ENCODE data around the gene PPP5C. TPM values are rescaled to one million over a fixed set of nuclear protein-coding genes. Genes with fewer than 3 reads are reported as not detected.

Gene PPP5C
- total RNA-seq, 1 donor from 2014 or later, result 31.3 TPM

DNA sequence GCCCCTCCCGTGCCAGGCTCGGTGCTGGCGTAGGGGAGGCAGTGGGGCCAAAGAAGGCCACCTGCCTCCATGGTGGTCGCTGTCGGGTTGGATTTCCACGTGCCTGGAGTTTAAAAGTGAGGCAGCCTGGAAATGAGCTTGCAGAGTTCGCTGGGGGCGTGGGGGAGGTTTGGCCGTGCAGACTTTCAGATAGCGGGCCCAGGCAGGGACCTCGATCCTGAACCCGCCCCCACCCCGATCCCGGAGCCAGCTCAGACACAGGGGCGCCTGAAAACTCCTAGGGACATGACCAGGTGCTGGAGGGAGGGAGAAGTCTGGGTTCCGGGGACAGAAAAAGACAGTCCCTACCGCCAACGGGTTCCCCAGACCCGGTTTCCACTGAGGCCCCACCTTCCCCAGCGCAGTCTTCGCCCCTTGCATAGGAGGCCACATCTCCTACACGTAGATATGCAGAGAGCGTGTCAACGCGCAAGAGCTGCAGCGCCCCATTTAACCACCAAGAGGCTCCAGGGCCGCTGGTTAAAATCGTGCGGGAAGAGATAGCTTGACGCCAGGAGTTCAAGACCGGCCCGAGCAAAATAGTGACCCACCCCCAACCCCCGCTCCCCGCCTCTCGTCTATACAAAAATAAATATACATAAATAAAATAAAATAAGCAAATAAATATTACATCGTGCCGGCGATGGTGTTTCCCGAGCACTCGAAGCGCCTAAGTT, 58.0 kb downstream of the PPP5C start:
- FAIRE-seq (no peak), DNase-seq (ENCODE audit: low read depth) (no peak)
- TF ChIP-seq, protein P1, sequence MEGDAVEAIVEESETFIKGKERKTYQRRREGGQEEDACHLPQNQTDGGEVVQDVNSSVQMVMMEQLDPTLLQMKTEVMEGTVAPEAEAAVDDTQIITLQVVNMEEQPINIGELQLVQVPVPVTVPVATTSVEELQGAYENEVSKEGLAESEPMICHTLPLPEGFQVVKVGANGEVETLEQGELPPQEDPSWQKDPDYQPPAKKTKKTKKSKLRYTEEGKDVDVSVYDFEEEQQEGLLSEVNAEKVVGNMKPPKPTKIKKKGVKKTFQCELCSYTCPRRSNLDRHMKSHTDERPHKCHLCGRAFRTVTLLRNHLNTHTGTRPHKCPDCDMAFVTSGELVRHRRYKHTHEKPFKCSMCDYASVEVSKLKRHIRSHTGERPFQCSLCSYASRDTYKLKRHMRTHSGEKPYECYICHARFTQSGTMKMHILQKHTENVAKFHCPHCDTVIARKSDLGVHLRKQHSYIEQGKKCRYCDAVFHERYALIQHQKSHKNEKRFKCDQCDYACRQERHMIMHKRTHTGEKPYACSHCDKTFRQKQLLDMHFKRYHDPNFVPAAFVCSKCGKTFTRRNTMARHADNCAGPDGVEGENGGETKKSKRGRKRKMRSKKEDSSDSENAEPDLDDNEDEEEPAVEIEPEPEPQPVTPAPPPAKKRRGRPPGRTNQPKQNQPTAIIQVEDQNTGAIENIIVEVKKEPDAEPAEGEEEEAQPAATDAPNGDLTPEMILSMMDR (IDR thresholded peaks at IDR 0.05; ENCODE audit: insufficient read depth, low read length, severe bottlenecking), result peak; percentile 17
- peak overlapping the region; percentile 40 for H3K4me3 ChIP-seq (ENCODE audit: low read depth, low read length)
- no peaks in the 10 kb centered on the region for H3K36me3 ChIP-seq (ENCODE audit: control insufficient read depth, insufficient read depth, low read length)
- H3K27me3 ChIP-seq (ENCODE audit: control insufficient read depth, insufficient read depth, low read length), result no peaks in the 10 kb centered on the region

DNA sequence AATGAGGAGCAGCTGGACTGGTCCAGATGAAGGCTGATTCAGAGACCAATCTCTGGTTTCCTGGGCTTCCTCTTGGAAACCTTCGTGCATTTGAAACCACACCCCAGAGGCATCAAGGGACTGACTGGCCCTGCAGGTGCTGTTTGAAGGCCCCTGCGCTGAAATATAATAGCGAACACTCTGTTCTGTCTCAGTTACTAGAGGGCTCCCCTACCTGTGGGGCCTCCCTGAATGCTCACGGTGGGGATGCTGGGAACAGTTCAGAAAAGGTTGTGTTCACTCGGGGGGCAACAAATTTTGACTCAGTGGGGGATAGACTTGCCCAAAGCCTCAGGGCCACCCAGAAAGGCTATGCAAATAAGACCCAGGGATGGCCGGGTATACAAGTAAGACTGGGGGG, 60.1 kb downstream of the PPP5C start:
- no peak for FAIRE-seq

DNA sequence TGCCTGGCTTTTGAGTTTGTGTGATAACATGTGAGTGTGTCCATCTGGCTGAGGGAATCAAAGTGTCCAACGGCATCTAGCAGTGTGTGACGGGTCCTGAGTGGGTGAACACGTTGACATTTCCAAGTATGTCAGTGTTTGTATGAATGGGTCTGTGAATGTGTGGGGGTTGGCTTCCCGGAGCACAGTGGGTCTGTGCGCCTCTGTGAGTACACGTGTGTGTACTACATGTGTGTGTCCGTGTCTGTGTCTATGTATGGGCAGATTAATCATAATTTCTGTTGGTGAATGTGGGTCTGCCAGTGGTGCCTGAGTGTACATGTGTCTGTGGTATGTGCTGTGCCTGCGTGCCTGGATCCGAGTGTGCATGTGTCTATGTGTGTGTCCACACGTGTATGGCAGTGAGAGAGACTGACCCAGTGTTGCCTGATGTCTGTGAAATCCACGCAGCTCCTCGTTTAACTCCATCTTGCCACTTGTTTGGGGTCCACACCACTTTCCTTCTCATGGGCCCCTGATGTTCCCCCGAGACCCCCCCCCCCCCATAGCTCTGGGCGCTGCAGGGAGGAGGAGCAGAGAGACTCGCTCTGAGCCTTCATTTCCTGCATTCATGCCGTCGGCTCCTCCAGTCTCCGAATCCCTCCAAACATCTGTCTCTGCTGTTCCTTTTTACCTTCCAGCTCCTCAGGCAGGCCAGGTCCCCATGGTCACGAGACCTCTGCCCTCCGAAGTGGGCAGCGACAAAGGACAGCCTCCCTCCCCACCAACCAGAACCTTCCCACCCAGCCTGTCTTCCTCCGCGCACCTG, 61.2 kb downstream of the PPP5C start:
- H3K36me3 ChIP-seq (ENCODE audit: control insufficient read depth, insufficient read depth, low read length), result peaks cover 3% of the 10 kb centered on the region
- TF ChIP-seq, protein P1 (IDR thresholded peaks at IDR 0.05; ENCODE audit: insufficient read depth, low read length, severe bottlenecking), result no peak
- H3K27me3 ChIP-seq (ENCODE audit: control insufficient read depth, insufficient read depth, low read length), result no peaks in the 10 kb centered on the region
- FAIRE-seq (peak; percentile 83), DNase-seq (ENCODE audit: low read depth) (no peak)
- H3K4me3 ChIP-seq (ENCODE audit: low read depth, low read length), result no peak overlapping the region

More for the DNA sequence above, 60.1 kb downstream of the PPP5C start:
- Histone ChIP-seq H3K36me3 (ENCODE audit: control insufficient read depth, insufficient read depth, low read length) (peaks cover 3% of the 10 kb centered on the region), H3K27me3 (ENCODE audit: control insufficient read depth, insufficient read depth, low read length) (no peaks in the 10 kb centered on the region), H3K4me3 (ENCODE audit: low read depth, low read length) (no peak overlapping the region)
- DNase-seq (ENCODE audit: low read depth), result peak; percentile 50
- TF ChIP-seq, protein P1 (IDR thresholded peaks at IDR 0.05; ENCODE audit: insufficient read depth, low read length, severe bottlenecking), result no peak

DNA sequence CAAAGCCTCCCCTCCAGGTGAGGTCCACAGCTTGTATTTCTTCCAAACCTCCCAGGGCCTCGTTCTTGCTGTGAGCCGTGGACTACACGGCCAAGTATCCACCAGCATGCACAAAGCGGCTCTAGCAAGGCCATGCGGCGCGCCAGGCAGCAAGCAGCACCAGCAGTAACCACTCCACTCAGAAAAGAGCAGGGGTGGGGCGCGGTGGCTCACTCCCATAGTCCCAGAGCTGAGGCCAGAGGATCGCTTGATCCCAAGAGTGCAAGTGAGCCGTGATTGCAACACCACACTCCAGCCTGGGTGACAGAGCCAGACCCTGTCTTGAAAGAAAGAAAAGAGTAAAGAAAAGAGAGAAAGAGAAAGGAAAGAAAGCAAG, 61.8 kb downstream of the PPP5C start:
- H3K27me3 ChIP-seq (ENCODE audit: control insufficient read depth, insufficient read depth, low read length), result no peaks in the 10 kb centered on the region
- TF ChIP-seq, protein P1 (IDR thresholded peaks at IDR 0.05; ENCODE audit: insufficient read depth, low read length, severe bottlenecking), result no peak
- H3K4me3 ChIP-seq (ENCODE audit: low read depth, low read length), result no peak overlapping the region
- no peak for FAIRE-seq
- H3K36me3 ChIP-seq (ENCODE audit: control insufficient read depth, insufficient read depth, low read length), result peaks cover 3% of the 10 kb centered on the region
- no peak for DNase-seq (ENCODE audit: low read depth)

DNA sequence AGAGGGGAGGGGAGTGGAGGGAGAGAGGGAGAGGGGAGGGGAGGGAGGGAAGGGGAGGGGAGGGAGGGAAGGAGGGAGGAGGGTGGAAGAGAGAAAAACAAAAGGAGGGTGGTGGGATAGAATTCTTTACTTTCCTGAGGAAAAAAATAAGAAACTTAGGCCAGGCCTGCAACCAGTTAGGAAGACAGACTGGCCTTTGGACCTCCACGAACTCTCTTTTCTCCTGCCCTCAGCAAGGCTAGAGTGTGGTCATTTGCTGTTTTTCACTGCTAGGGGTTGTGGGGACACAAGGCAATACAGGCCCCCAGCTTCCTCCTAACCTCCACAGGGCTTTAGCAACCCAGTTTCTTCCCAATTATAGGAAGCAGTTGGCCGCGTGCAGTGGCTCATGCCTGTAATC, 62.3 kb downstream of the PPP5C start:
- DNase-seq (ENCODE audit: low read depth) (no peak), FAIRE-seq (no peak)
- Histone ChIP-seq H3K36me3 (ENCODE audit: control insufficient read depth, insufficient read depth, low read length) (peaks cover 3% of the 10 kb centered on the region), H3K4me3 (ENCODE audit: low read depth, low read length) (no peak overlapping the region), H3K27me3 (ENCODE audit: control insufficient read depth, insufficient read depth, low read length) (no peaks in the 10 kb centered on the region)
- TF ChIP-seq, protein P1 (IDR thresholded peaks at IDR 0.05; ENCODE audit: insufficient read depth, low read length, severe bottlenecking), result no peak
